PC-3 (cell line): ENCODE results near the gene LTF. TPM values are rescaled to one million over a fixed set of nuclear protein-coding genes. Genes with fewer than 3 reads are reported as not detected.

Source experiments
- ATAC-seq: fragments of 200-7000 bp; cut with Tn5 transposase; 2 replicates; pipeline ENCODE4 v1.9.1; 2020; ENCODE audit warnings: mild to moderate bottlenecking, moderate library complexity
- BruUV-seq: library from RNA; stranded (reverse); fragments of 400-500 nt; replicated peaks from 2 replicates; lab custom pipeline; 2021; lab: Mats Ljungman, UMichigan
- CTCF ChIA-PET: fragments of 300-600 bp; sonication (Branson Sonifier 250); formaldehyde crosslinking; loops from one replicate; lab custom pipeline; 2022; ENCODE audit warnings: antibody characterized with exemption; lab: Charles Lee
- POLR2A ChIA-PET: fragments of 300-600 bp; sonication (Branson Sonifier 250); formaldehyde crosslinking; loops from one replicate; lab custom pipeline; 2022; ENCODE audit warnings: antibody characterized with exemption; ENCODE audit not compliant: unreplicated experiment; lab: Charles Lee
- DNase-seq: peaks from one replicate; pipeline ENCODE4 v3.0.0-alpha.2; 2015
- H2AFZ ChIP-seq: fragments of 300-600 bp; sonication (generic); 2 replicates; pipeline ENCODE4 v1.6.0; 2016; ENCODE audit warnings: antibody characterized with exemption, low read length
- H3F3A ChIP-seq: fragments of 300-600 bp; sonication (generic); one replicate; pipeline ENCODE4 v1.6.0; 2017; ENCODE audit warnings: antibody characterized with exemption, low read length, control low read depth, mild to moderate bottlenecking; ENCODE audit not compliant: unreplicated experiment
- H3K27ac ChIP-seq: fragments of 300-600 bp; sonication (generic); 2 replicates; pipeline ENCODE4 v1.5.1; 2016; ENCODE audit warnings: mild to moderate bottlenecking, low read length
- H3K27me3 ChIP-seq: fragments of 300-600 bp; sonication (generic); 2 replicates; pipeline ENCODE4 v1.6.1; 2016; ENCODE audit warnings: low read length, mixed read lengths
- H3K36me3 ChIP-seq: fragments of 300-600 bp; sonication (generic); 2 replicates; pipeline ENCODE4 v1.6.1; 2016; ENCODE audit warnings: low read depth, mixed run types, low read length, mixed read lengths
- H3K4me1 ChIP-seq: fragments of 300-600 bp; sonication (generic); 2 replicates; pipeline ENCODE4 v1.5.1; 2016; ENCODE audit warnings: low read length; ENCODE audit not compliant: insufficient read depth
- H3K4me2 ChIP-seq: fragments of 300-600 bp; sonication (generic); 2 replicates; pipeline ENCODE4 v1.6.0; 2016; ENCODE audit warnings: low read length
- H3K4me3 ChIP-seq: fragments of 300-600 bp; sonication (generic); 2 replicates; pipeline ENCODE4 v1.5.1; 2016; ENCODE audit warnings: mild to moderate bottlenecking, low read length, mixed read lengths
- H3K79me2 ChIP-seq: fragments of 300-600 bp; sonication (generic); 2 replicates; pipeline ENCODE4 v1.6.1; 2017; ENCODE audit warnings: low read length, mixed read lengths
- H3K9ac ChIP-seq: fragments of 300-600 bp; sonication (generic); 2 replicates; pipeline ENCODE4 v1.6.0; 2016; ENCODE audit warnings: mild to moderate bottlenecking, low read length
- H3K9me2 ChIP-seq: fragments of 300-600 bp; sonication (generic); replicated peaks from 2 replicates; pipeline ENCODE4 v1.6.1; 2016; ENCODE audit warnings: mixed run types, low read length, mixed read lengths
- H3K9me3 ChIP-seq: fragments of 300-600 bp; sonication (generic); 2 replicates; pipeline ENCODE4 v1.6.1; 2016; ENCODE audit warnings: low read length, mixed read lengths
- H4K20me1 ChIP-seq: fragments of 300-600 bp; sonication (generic); 2 replicates; pipeline ENCODE4 v1.6.1; 2016; ENCODE audit warnings: low read length, mixed read lengths
- EZH2 ChIP-seq: fragments of 300-600 bp; sonication (generic); IDR thresholded peaks from one replicate; pipeline ENCODE4 v1.6.1; 2017; ENCODE audit warnings: antibody characterized with exemption, mild to moderate bottlenecking, low read length; ENCODE audit not compliant: unreplicated experiment
- EZH2phosphoT487 ChIP-seq: fragments of 300-600 bp; sonication (generic); IDR thresholded peaks from 2 replicates; pipeline ENCODE4 v1.6.1; 2018; ENCODE audit warnings: mild to moderate bottlenecking, antibody characterized with exemption, low read length, borderline replicate concordance
- intact Hi-C: fragments of 100-400 bp; cut with micrococcal nuclease; formaldehyde crosslinking; loops from 2 replicates; pipeline ENCODE4 v1.9.0; 2023
- total RNA-seq: library from RNA; depleted of rRNA; stranded (reverse); fragments of >200 nt; gene quantifications from 2 replicates; pipeline ENCODE4 v1.2.3, GENCODE V29; 2014
- TF ChIP-seq, protein P1 (sequence below): fragments of 300-600 bp; sonication (generic); conservative IDR thresholded peaks from 2 replicates; pipeline ENCODE4 v1.5.1; 2017; ENCODE audit warnings: antibody characterized with exemption, low read depth, mild to moderate bottlenecking, low read length

Gene LTF
- total RNA-seq, 1 experiment from 2014 or later, result not detected

DNA sequence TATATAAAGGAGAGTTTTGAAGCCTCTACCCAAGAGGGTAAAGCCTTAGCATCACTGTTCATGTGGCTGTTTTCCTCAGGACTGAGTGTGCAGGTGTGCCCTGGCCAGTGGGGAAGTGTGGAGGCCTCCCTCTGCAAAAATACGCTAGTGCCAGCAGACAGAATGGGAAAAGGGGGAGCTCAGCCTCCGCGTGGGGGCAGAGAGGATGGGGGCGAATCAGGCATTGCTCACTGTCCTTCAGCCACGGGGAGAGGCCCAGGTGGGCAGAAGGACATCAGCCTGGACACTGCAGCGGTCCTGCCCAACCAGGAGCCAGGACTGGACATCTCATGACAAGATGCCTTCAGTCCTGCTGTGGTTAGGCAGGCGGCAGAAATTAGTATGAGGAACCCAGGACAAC lies 10.1 kb downstream of the LTF start:
- Histone ChIP-seq H3K79me2 (no peaks in the 10 kb centered on the region), H3K9ac (no peak overlapping the region), H3K4me1 (no peaks in the 10 kb centered on the region), H3K4me3 (no peak overlapping the region), H3K27ac (no peak overlapping the region), H3F3A (no peaks in the 10 kb centered on the region), H3K27me3 (no peaks in the 10 kb centered on the region), H2AFZ (no peak overlapping the region), H3K9me3 (no peaks in the 10 kb centered on the region), H3K36me3 (no peaks in the 10 kb centered on the region), H3K4me2 (no peak overlapping the region), H4K20me1 (no peaks in the 10 kb centered on the region), H3K9me2 (no peaks in the 10 kb centered on the region)
- intact Hi-C loops, result no loop called here
- BruUV-seq, result no TSS peak
- ATAC-seq (no peak), DNase-seq (no peak)
- CTCF ChIA-PET, result no interaction called here
- TF ChIP-seq, protein P1, sequence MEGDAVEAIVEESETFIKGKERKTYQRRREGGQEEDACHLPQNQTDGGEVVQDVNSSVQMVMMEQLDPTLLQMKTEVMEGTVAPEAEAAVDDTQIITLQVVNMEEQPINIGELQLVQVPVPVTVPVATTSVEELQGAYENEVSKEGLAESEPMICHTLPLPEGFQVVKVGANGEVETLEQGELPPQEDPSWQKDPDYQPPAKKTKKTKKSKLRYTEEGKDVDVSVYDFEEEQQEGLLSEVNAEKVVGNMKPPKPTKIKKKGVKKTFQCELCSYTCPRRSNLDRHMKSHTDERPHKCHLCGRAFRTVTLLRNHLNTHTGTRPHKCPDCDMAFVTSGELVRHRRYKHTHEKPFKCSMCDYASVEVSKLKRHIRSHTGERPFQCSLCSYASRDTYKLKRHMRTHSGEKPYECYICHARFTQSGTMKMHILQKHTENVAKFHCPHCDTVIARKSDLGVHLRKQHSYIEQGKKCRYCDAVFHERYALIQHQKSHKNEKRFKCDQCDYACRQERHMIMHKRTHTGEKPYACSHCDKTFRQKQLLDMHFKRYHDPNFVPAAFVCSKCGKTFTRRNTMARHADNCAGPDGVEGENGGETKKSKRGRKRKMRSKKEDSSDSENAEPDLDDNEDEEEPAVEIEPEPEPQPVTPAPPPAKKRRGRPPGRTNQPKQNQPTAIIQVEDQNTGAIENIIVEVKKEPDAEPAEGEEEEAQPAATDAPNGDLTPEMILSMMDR, result no peak
- no peak for TF ChIP-seq EZH2phosphoT487
- no peak for TF ChIP-seq EZH2
- POLR2A ChIA-PET, result interaction anchor here (0.6 kb wide), 1 partner anchor 460 kb away, joined by 6 read pairs; no protein-coding TSS in a partner anchor

DNA sequence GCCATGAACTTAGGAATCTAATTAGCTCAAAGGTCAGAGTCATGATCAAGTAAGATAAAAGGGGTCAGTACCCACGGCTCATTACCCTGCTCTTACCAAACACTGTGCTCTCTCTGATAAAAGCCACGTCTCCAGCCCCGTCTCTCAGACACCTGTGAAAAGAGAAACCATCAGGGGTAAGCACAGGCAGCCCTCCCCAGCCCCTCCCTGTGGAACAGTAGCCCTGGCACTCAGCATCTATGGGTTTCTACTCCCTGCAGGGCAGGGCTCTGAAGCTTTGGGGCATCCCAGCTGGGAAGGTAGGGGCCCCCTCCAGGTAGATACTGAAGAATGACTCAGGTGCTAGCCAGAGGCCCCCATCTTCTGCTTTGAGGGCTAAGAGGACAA lies 10.5 kb downstream of the LTF start:
- no peak overlapping the region for H3K27ac ChIP-seq
- BruUV-seq, result no TSS peak
- no peak overlapping the region for H3K4me3 ChIP-seq
- no peaks in the 10 kb centered on the region for H3K27me3 ChIP-seq
- no peak for TF ChIP-seq EZH2
- TF ChIP-seq EZH2phosphoT487, result no peak
- TF ChIP-seq, protein P1, result no peak
- no peaks in the 10 kb centered on the region for H3F3A ChIP-seq
- no peaks in the 10 kb centered on the region for H3K9me3 ChIP-seq
- H3K36me3 ChIP-seq, result no peaks in the 10 kb centered on the region
- no peak overlapping the region for H3K9ac ChIP-seq
- H2AFZ ChIP-seq, result no peak overlapping the region
- H3K79me2 ChIP-seq, result no peaks in the 10 kb centered on the region
- DNase-seq, result no peak
- POLR2A ChIA-PET, result no interaction called here
- no peaks in the 10 kb centered on the region for H3K9me2 ChIP-seq
- H3K4me1 ChIP-seq, result no peaks in the 10 kb centered on the region
- H3K4me2 ChIP-seq, result no peak overlapping the region
- CTCF ChIA-PET, result no interaction called here
- no peaks in the 10 kb centered on the region for H4K20me1 ChIP-seq
- no peak for ATAC-seq
- intact Hi-C loops, result no loop called here

DNA sequence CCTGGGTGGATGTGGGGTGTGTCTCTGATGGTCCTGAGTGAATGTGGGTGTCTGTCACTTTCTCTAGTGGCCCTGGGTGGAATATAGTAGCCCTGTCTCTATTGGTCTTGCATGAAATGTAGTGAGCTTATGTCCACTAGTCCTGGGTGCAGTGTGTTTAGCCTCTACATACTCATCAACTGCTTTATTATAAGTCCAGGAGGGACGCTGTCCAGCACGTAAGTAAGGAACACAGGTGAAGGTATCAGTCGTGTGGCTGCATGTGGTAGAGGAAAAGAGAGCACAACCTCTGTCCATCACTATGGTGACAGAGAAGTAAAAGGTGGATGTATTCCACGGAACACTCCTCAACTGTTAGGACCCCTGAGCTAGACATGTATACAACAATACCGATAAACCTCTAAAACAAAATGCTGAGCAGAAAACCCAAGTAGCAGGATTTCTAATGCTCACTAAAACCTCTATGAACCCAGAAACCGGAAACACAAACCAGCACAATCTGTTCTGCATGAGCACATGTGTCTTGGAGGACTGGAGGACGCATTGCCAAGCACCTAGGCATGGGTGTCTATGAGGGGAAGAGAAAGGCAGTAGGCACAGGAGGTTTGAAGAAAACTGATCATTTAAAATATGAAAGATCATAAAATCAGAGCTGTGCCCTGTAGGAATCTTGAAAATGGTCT lies 11.0 kb downstream of the LTF start:
- intact Hi-C loops, result no loop called here
- Histone ChIP-seq H3K9me3 (no peaks in the 10 kb centered on the region), H3K27ac (no peak overlapping the region), H4K20me1 (no peaks in the 10 kb centered on the region), H3K4me2 (no peak overlapping the region), H3K9me2 (no peaks in the 10 kb centered on the region), H3K79me2 (no peaks in the 10 kb centered on the region), H3K27me3 (no peaks in the 10 kb centered on the region), H2AFZ (no peak overlapping the region), H3K9ac (no peak overlapping the region), H3F3A (no peaks in the 10 kb centered on the region), H3K4me3 (no peak overlapping the region), H3K36me3 (no peaks in the 10 kb centered on the region), H3K4me1 (no peaks in the 10 kb centered on the region)
- ATAC-seq (no peak), DNase-seq (no peak)
- BruUV-seq, result no TSS peak
- ChIA-PET POLR2A (no interaction called here), CTCF (no interaction called here)
- TF ChIP-seq EZH2phosphoT487 (no peak), EZH2 (no peak)
- TF ChIP-seq, protein P1, result no peak
